OCI-LY3 (cell line): ENCODE data around the gene GDPD5.

Experiments used
- H2AFZ ChIP-seq: fragments of 200-600, 300-600 bp; shearing (Covaris generic); 2 replicates; pipeline ENCODE4 v1.6.0; 2014; ENCODE audit warnings: antibody characterized with exemption, low read depth, low read length
- H3K27ac ChIP-seq: fragments of 200-600, 300-600 bp; sonication (generic); 2 replicates; pipeline ENCODE4 v1.5.1; 2014; ENCODE audit warnings: mild to moderate bottlenecking, low read length, moderate library complexity, mixed read lengths
- H3K27me3 ChIP-seq: fragments of 200-600, 300-600 bp; sonication (generic); 2 replicates; pipeline ENCODE4 v1.6.1; 2014; ENCODE audit warnings: low read depth, low read length, mixed read lengths
- H3K36me3 ChIP-seq: fragments of 200-600, 300-600 bp; sonication (generic); replicated peaks from 2 replicates; pipeline ENCODE3; 2014; ENCODE audit warnings: low read depth, low read length, mixed read lengths
- H3K4me1 ChIP-seq: fragments of 300-600, 200-600 bp; sonication (generic); 2 replicates; pipeline ENCODE4 v1.6.1; 2014; ENCODE audit warnings: low read length, mixed read lengths
- H3K4me2 ChIP-seq: fragments of 200-600, 300-600 bp; sonication (generic); 2 replicates; pipeline ENCODE4 v1.6.1; 2014; ENCODE audit warnings: low read length, mixed read lengths
- H3K4me3 ChIP-seq: fragments of 300-600, 200-600 bp; sonication (generic); 2 replicates; pipeline ENCODE4 v1.5.1; 2014; ENCODE audit warnings: antibody characterized with exemption, mild to moderate bottlenecking, low read length, moderate library complexity
- H3K79me2 ChIP-seq: fragments of 300-600, 200-600 bp; shearing (Covaris generic); 2 replicates; pipeline ENCODE4 v1.6.1; 2014; ENCODE audit warnings: mild to moderate bottlenecking, low read length, mixed read lengths
- H3K9ac ChIP-seq: fragments of 300-600, 200-600 bp; shearing (Covaris generic); 2 replicates; pipeline ENCODE4 v1.6.0; 2014; ENCODE audit warnings: mild to moderate bottlenecking, low read length, moderate library complexity
- H3K9me3 ChIP-seq: fragments of 200-600, 300-600 bp; shearing (Covaris generic); 2 replicates; pipeline ENCODE4 v1.6.1; 2014; ENCODE audit warnings: low read length, mixed read lengths; ENCODE audit not compliant: insufficient read depth
- H4K20me1 ChIP-seq: fragments of 200-600, 300-600 bp; sonication (generic); 2 replicates; pipeline ENCODE4 v1.6.1; 2016; ENCODE audit warnings: low read length, mixed read lengths; ENCODE audit not compliant: insufficient read depth
- EZH2phosphoT487 ChIP-seq: fragments of 200-600 bp; shearing (Covaris generic); IDR thresholded peaks from 2 replicates; pipeline ENCODE4 v1.6.1; 2018; ENCODE audit warnings: antibody characterized with exemption, mixed run types, low read depth
- TF ChIP-seq, protein P1 (sequence below): fragments of 200-600, 300-600 bp; sonication (generic); IDR thresholded peaks from 2 replicates; pipeline ENCODE4 v1.5.1; 2014; ENCODE audit warnings: antibody characterized with exemption, low read length, low read depth

Gene GDPD5

DNA sequence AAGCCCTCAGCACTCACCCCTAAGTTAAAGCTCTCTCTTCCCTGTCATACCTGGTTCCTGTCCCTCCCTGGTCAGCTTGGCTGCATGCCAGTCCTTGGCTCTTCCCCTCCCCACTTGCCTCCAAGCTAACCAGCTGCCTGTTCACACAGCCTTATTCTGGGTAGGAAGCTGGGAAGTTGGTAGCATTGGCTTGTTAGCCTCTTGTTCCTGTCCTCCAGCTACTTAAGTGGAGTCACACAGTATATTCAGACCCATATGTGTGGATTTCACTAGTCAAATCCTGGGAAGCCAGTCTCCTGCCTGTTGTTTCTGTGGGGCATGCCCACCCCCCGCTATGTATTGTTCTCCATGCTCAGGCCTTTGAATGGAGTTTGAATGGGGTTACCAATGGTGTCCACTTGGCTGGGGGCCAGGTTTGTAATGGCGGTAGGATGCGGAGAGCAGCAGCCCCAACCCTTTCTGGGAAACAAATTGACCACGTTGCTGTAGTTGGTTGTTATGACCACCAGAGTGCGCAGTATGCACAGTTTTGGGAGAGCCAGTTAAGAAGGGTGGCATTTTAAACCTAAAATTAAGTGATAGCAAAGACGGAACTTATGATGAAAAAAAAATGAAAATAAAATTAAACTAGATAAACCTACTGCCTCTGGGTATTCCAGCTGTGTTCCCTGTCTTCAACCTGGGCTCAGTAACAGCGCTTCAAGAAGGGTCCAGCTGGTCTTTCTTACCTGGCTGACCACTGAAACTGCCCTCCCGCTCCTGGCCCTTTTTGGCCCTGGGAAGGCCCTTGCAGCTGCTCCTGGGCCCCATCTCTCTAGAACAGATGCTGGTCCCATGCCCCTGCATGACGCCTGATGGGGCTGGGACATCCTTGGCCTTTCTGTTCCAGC, 137.1 kb downstream of the GDPD5 start:
- peaks cover 12% of the 10 kb centered on the region for H3K4me1 ChIP-seq
- peak overlapping the region; percentile 80 for H2AFZ ChIP-seq
- 0 out of 2 replicates have a peak overlapping the region, but pooled peaks have one; percentile 1 for H3K9ac ChIP-seq
- H3K79me2 ChIP-seq: no peaks in the 10 kb centered on the region
- H3K36me3 ChIP-seq: no peaks in the 10 kb centered on the region
- H3K9me3 ChIP-seq: no peaks in the 10 kb centered on the region
- peak overlapping the region; percentile 58 for H3K4me2 ChIP-seq
- H3K4me3 ChIP-seq: peak overlapping the region; percentile 41
- TF ChIP-seq, protein P1, sequence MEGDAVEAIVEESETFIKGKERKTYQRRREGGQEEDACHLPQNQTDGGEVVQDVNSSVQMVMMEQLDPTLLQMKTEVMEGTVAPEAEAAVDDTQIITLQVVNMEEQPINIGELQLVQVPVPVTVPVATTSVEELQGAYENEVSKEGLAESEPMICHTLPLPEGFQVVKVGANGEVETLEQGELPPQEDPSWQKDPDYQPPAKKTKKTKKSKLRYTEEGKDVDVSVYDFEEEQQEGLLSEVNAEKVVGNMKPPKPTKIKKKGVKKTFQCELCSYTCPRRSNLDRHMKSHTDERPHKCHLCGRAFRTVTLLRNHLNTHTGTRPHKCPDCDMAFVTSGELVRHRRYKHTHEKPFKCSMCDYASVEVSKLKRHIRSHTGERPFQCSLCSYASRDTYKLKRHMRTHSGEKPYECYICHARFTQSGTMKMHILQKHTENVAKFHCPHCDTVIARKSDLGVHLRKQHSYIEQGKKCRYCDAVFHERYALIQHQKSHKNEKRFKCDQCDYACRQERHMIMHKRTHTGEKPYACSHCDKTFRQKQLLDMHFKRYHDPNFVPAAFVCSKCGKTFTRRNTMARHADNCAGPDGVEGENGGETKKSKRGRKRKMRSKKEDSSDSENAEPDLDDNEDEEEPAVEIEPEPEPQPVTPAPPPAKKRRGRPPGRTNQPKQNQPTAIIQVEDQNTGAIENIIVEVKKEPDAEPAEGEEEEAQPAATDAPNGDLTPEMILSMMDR: peak; percentile 95
- no peak for TF ChIP-seq EZH2phosphoT487
- peaks cover 14% of the 10 kb centered on the region for H3K27me3 ChIP-seq
- no peak overlapping the region for H3K27ac ChIP-seq
- H4K20me1 ChIP-seq: no peaks in the 10 kb centered on the region

DNA sequence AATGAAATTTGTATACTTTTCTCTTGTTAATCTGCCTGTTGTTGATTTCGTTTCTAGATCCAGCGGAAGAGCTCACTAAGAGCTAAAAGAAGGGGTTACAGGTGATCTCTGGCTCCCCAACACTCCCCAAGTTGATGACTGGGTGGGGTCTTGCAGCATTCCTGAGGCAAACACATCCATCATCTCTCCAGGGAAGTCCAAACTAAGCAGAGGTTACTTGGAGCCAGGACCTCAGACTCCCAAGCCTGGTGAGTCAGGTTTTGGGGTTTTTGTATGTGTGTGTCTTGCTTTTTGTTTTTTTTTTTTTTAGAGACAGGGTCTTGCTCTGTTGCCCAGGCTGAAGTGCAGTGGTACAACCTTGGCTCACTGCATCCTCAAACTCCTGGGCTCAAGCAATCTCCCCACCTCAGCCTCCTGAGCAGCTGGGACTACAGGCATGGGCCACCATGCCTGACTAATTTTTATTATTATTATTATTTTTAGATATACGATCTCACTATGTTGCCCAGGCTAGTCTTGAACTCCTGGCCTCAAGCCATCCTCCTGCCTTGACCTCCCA, 137.9 kb downstream of the GDPD5 start:
- no peaks in the 10 kb centered on the region for H3K36me3 ChIP-seq

DNA sequence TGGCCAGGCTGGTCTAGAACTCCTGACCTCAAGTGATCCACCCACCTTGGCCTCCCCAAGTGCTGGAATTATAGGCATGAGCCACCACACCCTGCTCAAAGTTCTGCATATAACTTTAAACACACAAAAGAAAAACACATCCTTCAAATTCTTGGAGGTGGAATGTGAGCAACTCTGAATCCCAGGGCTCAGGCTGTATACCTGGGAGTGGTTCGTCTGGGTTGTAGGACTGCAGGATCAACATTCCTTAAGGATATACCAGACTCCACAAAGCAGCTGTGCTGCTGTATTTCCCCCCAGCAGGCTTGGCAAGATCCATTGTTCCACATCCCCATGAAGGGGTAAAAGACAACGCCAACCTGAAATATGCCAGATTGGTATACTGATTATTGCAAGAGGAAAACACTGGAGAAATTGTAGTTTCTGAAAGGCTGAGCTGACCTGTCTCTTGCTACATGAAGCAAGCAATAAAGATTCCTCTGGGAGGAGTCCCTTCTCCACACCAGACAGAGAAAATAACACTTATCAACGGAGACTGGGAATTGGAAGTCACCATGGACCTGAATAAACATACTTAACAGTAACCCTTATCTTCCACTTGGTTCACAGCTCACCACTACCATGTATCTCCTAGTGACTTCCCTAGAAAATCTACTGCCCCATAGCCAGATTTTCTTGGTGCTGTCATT, 138.7 kb downstream of the GDPD5 start:
- no peak overlapping the region for H2AFZ ChIP-seq
- no peak overlapping the region for H3K27ac ChIP-seq
- H4K20me1 ChIP-seq: no peaks in the 10 kb centered on the region
- no peak overlapping the region for H3K4me3 ChIP-seq
- H3K4me1 ChIP-seq: peaks cover 12% of the 10 kb centered on the region
- TF ChIP-seq, protein P1: no peak
- TF ChIP-seq EZH2phosphoT487: no peak
- no peak overlapping the region for H3K4me2 ChIP-seq
- no peaks in the 10 kb centered on the region for H3K36me3 ChIP-seq
- H3K27me3 ChIP-seq: peaks cover 14% of the 10 kb centered on the region
- no peaks in the 10 kb centered on the region for H3K9me3 ChIP-seq
- H3K9ac ChIP-seq: no peak overlapping the region
- no peaks in the 10 kb centered on the region for H3K79me2 ChIP-seq

More for the DNA sequence above, 137.9 kb downstream of the GDPD5 start:
- H3K4me2 ChIP-seq: no peak overlapping the region
- H4K20me1 ChIP-seq: no peaks in the 10 kb centered on the region
- H3K4me3 ChIP-seq: no peak overlapping the region
- no peaks in the 10 kb centered on the region for H3K79me2 ChIP-seq
- no peaks in the 10 kb centered on the region for H3K9me3 ChIP-seq
- no peak overlapping the region for H3K27ac ChIP-seq
- peaks cover 12% of the 10 kb centered on the region for H3K4me1 ChIP-seq
- H2AFZ ChIP-seq: no peak overlapping the region
- no peak for TF ChIP-seq EZH2phosphoT487
- TF ChIP-seq, protein P1: no peak
- peaks cover 14% of the 10 kb centered on the region for H3K27me3 ChIP-seq
- no peak overlapping the region for H3K9ac ChIP-seq
